ENCODE measurements around the gene TRIM13. TPM values are rescaled to one million over a fixed set of nuclear protein-coding genes. Genes with fewer than 3 reads are reported as not detected.

TRIM13 gene
- polyA plus RNA-seq, 1 of the 3 experiments (the other 2 are of a cell fraction) = 8.3 TPM

GRCh38 chr13:49996161-49996915 lies 504 bp upstream of the TRIM13 start (continued):
- peak; percentile 31; the same call in 1 of the 2 replicates for TF ChIP-seq SIN3A (IDR thresholded peaks at IDR 0.05; ENCODE audit: borderline replicate concordance, low read depth, low read length)
- TF ChIP-seq EZH2phosphoT487 (IDR thresholded peaks at IDR 0.05; ENCODE audit: borderline replicate concordance, low read depth) = no peak
- no peak for TF ChIP-seq GATA2 (CRISPR knock-in tag; IDR thresholded peaks at IDR 0.05)
- TF ChIP-seq MAX (IDR thresholded peaks at IDR 0.05; ENCODE audit: low read depth) = no peak; the same call in 1 of the 2 replicates
- TF ChIP-seq FOSL2 (IDR thresholded peaks at IDR 0.05; ENCODE audit: borderline replicate concordance, low read depth) = no peak
- peak; percentile 83 for TF ChIP-seq POLR2AphosphoS5 (IDR thresholded peaks at IDR 0.05; ENCODE audit: low read depth, low read length)
- no peak for TF ChIP-seq TEAD4 (IDR thresholded peaks at IDR 0.05; ENCODE audit: borderline replicate concordance, insufficient read depth)
- TF ChIP-seq USF1 (IDR thresholded peaks at IDR 0.05; ENCODE audit: borderline replicate concordance, low read depth) = no peak

GRCh38 chr13:49997955-49998354 lies 1.1 kb downstream of the TRIM13 start:
- H3K4me2 ChIP-seq = peak overlapping the region; percentile 75
- CTCF ChIA-PET = interaction anchor here (0.6 to 3.5 kb wide), 47 partner anchors 9 to 1068 kb away, joined by 3 to 33 read pairs (median 4); partner anchors contain the start of gene SPRYD7
- POLR2A ChIA-PET = interaction anchor here (0.5 to 2.8 kb wide), 12 partner anchors 10 to 1071 kb away, joined by 3 to 14 read pairs (median 5); no protein-coding TSS in a partner anchor
- H4K20me1 ChIP-seq (ENCODE audit: insufficient read depth) = peaks cover 6% of the 10 kb centered on the region; the same call in 1 of the 2 replicates
- H2AFZ ChIP-seq (ENCODE audit: low read depth) = no peak overlapping the region
- peak overlapping the region; percentile 97 to 98 for H3K27ac ChIP-seq (ENCODE audit: low read depth in 2 of 2, low read length in 1 of 2)
- peak overlapping the region; percentile 71 to 94 for H3K4me3 ChIP-seq (ENCODE audit: low read depth in 2 of 2, low read length in 1 of 2)
- no peak for DNase-seq
- TF ChIP-seq RXRA (IDR thresholded peaks at IDR 0.05; ENCODE audit: borderline replicate concordance, low read depth) = no peak
- TF ChIP-seq FOXJ3 (CRISPR knock-in tag; IDR thresholded peaks at IDR 0.05) = no peak
- TF ChIP-seq MAX (IDR thresholded peaks at IDR 0.05; ENCODE audit: low read depth) = no peak
- H3K27me3 ChIP-seq (ENCODE audit: insufficient read depth) = no peaks in the 10 kb centered on the region
- H3K79me2 ChIP-seq (ENCODE audit: insufficient read depth) = peaks cover 57% of the 10 kb centered on the region
- H3K9me2 ChIP-seq = no peaks in the 10 kb centered on the region
- peaks cover 19 to 29% of the 10 kb centered on the region in 2 experiments; a peak in 3 of 4 replicates for H3K4me1 ChIP-seq (ENCODE audit: control insufficient read depth in 1 of 2, insufficient read depth in 2 of 2, low read depth in 1 of 2, low read length in 1 of 2)
- peak overlapping the region; percentile 99 for H3K9ac ChIP-seq
- H3K36me3 ChIP-seq (replicated peaks in 1 of 2; ENCODE audit: control insufficient read depth in 1 of 2, insufficient read depth in 2 of 2, low read length in 1 of 2) = peaks cover 32 to 43% of the 10 kb centered on the region in 2 experiments
- 7% methylated on average over 4 of the region's 4 CpGs for WGBS (ENCODE audit: low lambda C conversion rate)
- no peaks in the 10 kb centered on the region for H3K9me3 ChIP-seq
- H3F3A ChIP-seq (replicated peaks; ENCODE audit: insufficient read depth) = peaks cover 20% of the 10 kb centered on the region

Measured in SK-N-SH (cell line).